Natural killer cell (primary cell): ENCODE data around the gene STARD13. TPM values are rescaled to one million over a fixed set of nuclear protein-coding genes. Genes with fewer than 3 reads are reported as not detected.

Experiments used
- ATAC-seq, 3 donors: fragments of 150-1000 bp in 2 of 3; fragments of 200-7000 bp in 1 of 3; cut with Tn5 transposase; 1 replicate in 1 of 3; 2 replicates in 2 of 3; pipeline ENCODE4 v1.10.0; 2021; ENCODE audit warnings: mild to moderate bottlenecking in 2 of 3, moderate library complexity in 2 of 3
- DNase-seq, 2 donors: peaks; one replicate each; pipeline versions ENCODE4 v3.0.0 to v3.0.0-alpha.2; 2013 to 2021; ENCODE audit warnings: mixed read lengths in 1 of 2
- H3K27ac ChIP-seq: one replicate; pipeline ENCODE4 v1.5.1; 2013; ENCODE audit warnings: mild to moderate bottlenecking, low read length
- H3K27me3 ChIP-seq: one replicate; pipeline ENCODE4 v1.6.1; 2013; ENCODE audit warnings: low read length; ENCODE audit not compliant: control insufficient read depth, insufficient read depth
- H3K36me3 ChIP-seq: one replicate; pipeline ENCODE4 v1.6.1; 2013; ENCODE audit warnings: low read length; ENCODE audit not compliant: control insufficient read depth, insufficient read depth
- H3K4me1 ChIP-seq: one replicate; pipeline ENCODE4 v1.6.1; 2013; ENCODE audit warnings: low read length; ENCODE audit not compliant: control insufficient read depth, insufficient read depth
- H3K4me3 ChIP-seq: one replicate; pipeline ENCODE4 v1.5.1; 2013; ENCODE audit warnings: low read length
- H3K9me3 ChIP-seq: one replicate; pipeline ENCODE4 v1.6.1; 2013; ENCODE audit warnings: low read length; ENCODE audit not compliant: control insufficient read depth, insufficient read depth
- H3K27ac Mint-ChIP-seq, 2 donors: one replicate each; pipeline ENCODE4 v1.8.0; 2022; ENCODE audit warnings: mild to moderate bottlenecking in 2 of 2, mixed read lengths in 2 of 2, moderate library complexity in 1 of 2
- H3K27me3 Mint-ChIP-seq, 2 donors: one replicate each; pipeline ENCODE4 v1.8.0; 2022; ENCODE audit warnings: low read depth in 2 of 2, mixed read lengths in 2 of 2
- H3K36me3 Mint-ChIP-seq: one replicate; pipeline ENCODE4 v1.8.0; 2022; ENCODE audit warnings: mixed read lengths
- H3K4me1 Mint-ChIP-seq, 2 donors: one replicate each; pipeline ENCODE4 v1.8.0; 2022; ENCODE audit warnings: mixed read lengths in 2 of 2
- H3K4me3 Mint-ChIP-seq: one replicate; pipeline ENCODE4 v1.8.0; 2022; ENCODE audit warnings: mild to moderate bottlenecking, moderate library complexity, mixed read lengths
- H3K9me3 Mint-ChIP-seq, 2 donors: one replicate each; pipeline ENCODE4 v1.8.0; 2022; ENCODE audit warnings: mixed read lengths in 2 of 2
- WGBS: methylation state at CpG from one replicate; pipeline ENCODE4 v1.1.7; 2013; ENCODE audit warnings: missing lambda C conversion rate; ENCODE audit not compliant: insufficient coverage; 5-methylcytosine and 5-hydroxymethylcytosine counted together
- intact Hi-C: fragments of 100-400 bp; cut with micrococcal nuclease; formaldehyde crosslinking; loops from one replicate; pipeline ENCODE4 v1.14.2; 2022
- total RNA-seq, 4 donors: library from RNA; stranded (reverse); fragments of 120-200 nt in 1 of 4; gene quantifications; one replicate each; pipeline versions ENCODE4 v1.2.3 to v1.2.4, GENCODE V29; 2013 to 2022
- TF ChIP-seq, protein P1 (sequence below): fragments of 200-600 bp; IDR thresholded peaks from one replicate; pipeline ENCODE4 v1.8.0; 2022; ENCODE audit warnings: antibody characterized with exemption

Gene STARD13
- total RNA-seq, 3 donors from 2014 or later (not counting 1 experiment from before 2014, with no cell fraction given) = not detected

DNA sequence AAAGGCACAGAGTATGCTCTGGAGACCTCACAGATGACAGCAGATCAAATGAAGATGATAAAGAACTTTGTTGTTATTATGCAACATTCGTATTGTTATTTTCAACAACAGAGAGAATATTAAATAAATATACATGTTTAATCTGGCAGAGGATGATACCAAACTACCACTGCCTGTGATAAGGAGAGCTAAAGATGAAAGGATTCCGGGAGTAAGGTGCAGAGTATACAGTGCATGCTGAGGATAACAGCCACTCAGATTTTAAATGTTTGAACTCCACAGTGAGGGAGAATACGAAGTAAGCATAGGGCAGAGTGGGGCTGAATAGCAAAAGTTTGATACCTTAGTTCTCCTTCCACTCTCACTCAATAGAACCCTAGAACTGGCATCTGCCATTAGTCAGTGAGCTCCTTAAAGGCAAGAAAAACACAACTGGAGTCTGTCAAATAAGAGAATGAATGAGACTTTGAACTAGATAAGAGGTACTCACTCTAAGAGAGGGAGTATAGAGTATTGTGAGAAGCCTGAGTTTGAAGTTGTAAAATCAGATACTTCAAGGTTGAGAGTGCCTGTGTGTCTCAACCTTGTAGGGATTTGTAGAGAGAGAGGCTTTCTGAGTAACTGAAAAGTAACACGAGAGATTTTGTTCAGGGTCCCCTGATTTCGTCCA, 78.5 kb downstream of the STARD13 start:
- intact Hi-C loops = no loop called here
- peaks cover 0 to 7% of the 10 kb centered on the region in 2 donors for H3K27me3 Mint-ChIP-seq

DNA sequence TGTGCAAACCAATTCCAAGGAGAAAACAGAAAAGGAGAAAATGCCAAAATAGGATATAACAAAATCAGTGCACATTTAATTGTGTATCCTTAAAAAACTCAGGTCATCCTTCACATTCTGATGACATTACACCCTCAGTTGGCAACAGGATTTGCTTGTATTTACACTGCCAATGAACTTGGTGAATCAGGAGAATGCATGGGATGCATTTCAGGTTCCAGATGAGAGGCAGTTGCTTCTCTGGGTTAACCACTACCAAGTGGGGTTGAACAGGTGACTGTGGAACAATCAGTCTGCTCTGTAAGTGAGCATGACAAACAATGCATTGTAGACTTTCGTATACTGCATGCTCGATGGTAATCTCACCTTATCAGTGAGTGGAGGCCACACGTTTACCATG, 79.1 kb downstream of the STARD13 start:
- intact Hi-C loops = no loop called here
- WGBS = 96% methylated on average over 3 of the region's 3 CpGs
- Histone ChIP-seq H3K36me3 (no peaks in the 10 kb centered on the region), H3K9me3 (no peaks in the 10 kb centered on the region), H3K27me3 (no peaks in the 10 kb centered on the region), H3K27ac (no peak overlapping the region), H3K4me1 (no peaks in the 10 kb centered on the region), H3K4me3 (no peak overlapping the region)
- DNase-seq (no peak), ATAC-seq (no peak)
- Mint-ChIP-seq H3K36me3 (no peaks in the 10 kb centered on the region), H3K4me1 (peaks cover 0 to 15% of the 10 kb centered on the region in 2 donors), H3K27me3 (peaks cover 0 to 7% of the 10 kb centered on the region in 2 donors), H3K27ac (no peak overlapping the region), H3K4me3 (no peak overlapping the region), H3K9me3 (peaks cover 0 to 4% of the 10 kb centered on the region in 2 donors)
- TF ChIP-seq, protein P1, sequence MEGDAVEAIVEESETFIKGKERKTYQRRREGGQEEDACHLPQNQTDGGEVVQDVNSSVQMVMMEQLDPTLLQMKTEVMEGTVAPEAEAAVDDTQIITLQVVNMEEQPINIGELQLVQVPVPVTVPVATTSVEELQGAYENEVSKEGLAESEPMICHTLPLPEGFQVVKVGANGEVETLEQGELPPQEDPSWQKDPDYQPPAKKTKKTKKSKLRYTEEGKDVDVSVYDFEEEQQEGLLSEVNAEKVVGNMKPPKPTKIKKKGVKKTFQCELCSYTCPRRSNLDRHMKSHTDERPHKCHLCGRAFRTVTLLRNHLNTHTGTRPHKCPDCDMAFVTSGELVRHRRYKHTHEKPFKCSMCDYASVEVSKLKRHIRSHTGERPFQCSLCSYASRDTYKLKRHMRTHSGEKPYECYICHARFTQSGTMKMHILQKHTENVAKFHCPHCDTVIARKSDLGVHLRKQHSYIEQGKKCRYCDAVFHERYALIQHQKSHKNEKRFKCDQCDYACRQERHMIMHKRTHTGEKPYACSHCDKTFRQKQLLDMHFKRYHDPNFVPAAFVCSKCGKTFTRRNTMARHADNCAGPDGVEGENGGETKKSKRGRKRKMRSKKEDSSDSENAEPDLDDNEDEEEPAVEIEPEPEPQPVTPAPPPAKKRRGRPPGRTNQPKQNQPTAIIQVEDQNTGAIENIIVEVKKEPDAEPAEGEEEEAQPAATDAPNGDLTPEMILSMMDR = no peak

More for the DNA sequence above, 78.5 kb downstream of the STARD13 start:
- peaks cover 0 to 4% of the 10 kb centered on the region in 2 donors for H3K9me3 Mint-ChIP-seq
- ATAC-seq (no peak), DNase-seq (no peak)
- H3K4me1 Mint-ChIP-seq = peaks cover 0 to 15% of the 10 kb centered on the region in 2 donors
- H3K36me3 Mint-ChIP-seq = no peaks in the 10 kb centered on the region
- TF ChIP-seq, protein P1 = no peak
- H3K4me1 ChIP-seq = no peaks in the 10 kb centered on the region
- no peak overlapping the region for H3K27ac Mint-ChIP-seq
- no peak overlapping the region for H3K4me3 ChIP-seq
- no peaks in the 10 kb centered on the region for H3K27me3 ChIP-seq
- H3K4me3 Mint-ChIP-seq = no peak overlapping the region
- no peaks in the 10 kb centered on the region for H3K36me3 ChIP-seq
- H3K27ac ChIP-seq = no peak overlapping the region
- WGBS = 67% methylated on average over 4 of the region's 5 CpGs
- H3K9me3 ChIP-seq = no peaks in the 10 kb centered on the region

DNA sequence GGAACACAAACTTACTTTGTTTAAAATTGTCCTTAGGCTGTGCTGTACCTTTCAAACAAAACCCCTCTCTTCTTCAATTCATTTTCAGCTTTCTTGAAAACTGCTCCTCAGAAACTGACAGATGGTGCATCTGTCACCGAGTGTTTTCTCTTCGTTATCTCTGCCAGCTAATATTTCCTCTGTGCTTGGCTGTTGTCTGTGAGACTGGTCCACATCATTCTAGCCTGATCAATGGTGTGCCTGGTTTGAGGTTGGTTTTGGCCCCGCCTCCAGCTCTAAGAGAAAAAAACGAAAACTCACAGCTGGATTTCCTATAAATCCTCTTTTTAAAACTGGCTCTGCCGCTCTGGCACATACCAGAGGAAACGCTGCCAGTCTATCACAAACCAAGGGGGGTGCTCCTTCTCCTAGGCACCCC, 79.7 kb downstream of the STARD13 start:
- Histone ChIP-seq H3K9me3 (no peaks in the 10 kb centered on the region), H3K27me3 (no peaks in the 10 kb centered on the region), H3K4me1 (no peaks in the 10 kb centered on the region), H3K36me3 (no peaks in the 10 kb centered on the region), H3K27ac (no peak overlapping the region), H3K4me3 (no peak overlapping the region)
- H3K4me1 Mint-ChIP-seq = peaks cover 0 to 15% of the 10 kb centered on the region in 2 donors
- intact Hi-C loops = no loop called here
- peaks cover 0 to 4% of the 10 kb centered on the region in 2 donors for H3K9me3 Mint-ChIP-seq
- no peak overlapping the region for H3K4me3 Mint-ChIP-seq
- H3K27ac Mint-ChIP-seq = no peak overlapping the region
- ATAC-seq (no peak), DNase-seq (no peak)
- TF ChIP-seq, protein P1 = no peak
- 10% methylated on average over 5 of the region's 6 CpGs for WGBS
- H3K27me3 Mint-ChIP-seq = peaks cover 0 to 5% of the 10 kb centered on the region in 2 donors
- H3K36me3 Mint-ChIP-seq = no peaks in the 10 kb centered on the region

DNA sequence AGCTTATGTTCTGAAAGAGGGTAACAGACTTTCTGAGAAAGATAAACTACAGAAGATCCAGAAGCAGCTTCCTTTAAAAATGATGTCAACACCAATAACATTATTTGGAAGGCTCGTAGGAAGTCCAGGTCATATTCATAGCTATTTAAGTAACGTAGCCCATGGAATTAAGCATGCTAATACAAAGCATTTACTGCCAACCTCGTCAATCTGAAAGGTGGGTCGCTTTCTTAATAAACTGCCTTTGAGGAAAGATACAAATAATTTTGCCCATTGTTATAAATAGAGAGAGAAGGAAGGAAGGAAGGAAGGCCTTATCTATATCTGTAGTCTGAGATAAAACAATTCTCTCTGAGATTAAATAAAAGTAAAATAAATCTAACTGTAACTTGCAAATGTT, 80.3 kb downstream of the STARD13 start:
- Mint-ChIP-seq H3K27me3 (peaks cover 0 to 5% of the 10 kb centered on the region in 2 donors), H3K27ac (no peak overlapping the region), H3K4me1 (peaks cover 0 to 15% of the 10 kb centered on the region in 2 donors), H3K9me3 (peaks cover 0 to 4% of the 10 kb centered on the region in 2 donors), H3K4me3 (no peak overlapping the region), H3K36me3 (no peaks in the 10 kb centered on the region)
- ATAC-seq (no peak), DNase-seq (no peak)
- no peaks in the 10 kb centered on the region for H3K36me3 ChIP-seq
- no peaks in the 10 kb centered on the region for H3K9me3 ChIP-seq
- H3K27ac ChIP-seq = no peak overlapping the region
- H3K4me1 ChIP-seq = no peaks in the 10 kb centered on the region
- no peaks in the 10 kb centered on the region for H3K27me3 ChIP-seq
- intact Hi-C loops = no loop called here
- TF ChIP-seq, protein P1 = no peak
- no peak overlapping the region for H3K4me3 ChIP-seq
- WGBS = 50% methylated on average over 4 of the region's 4 CpGs
